Epithelial cell of alveolus of lung (primary cell): ENCODE measurements around the gene ITPR1. TPM values are rescaled to one million over a fixed set of nuclear protein-coding genes. Genes with fewer than 3 reads are reported as not detected.

ENCODE experiments used
- total RNA-seq: library from RNA; depleted of rRNA; stranded (reverse); fragments of >200 nt; gene quantifications from 2 replicates; pipeline ENCODE4 v1.2.1, GENCODE V29; 2015

ITPR1 gene
- 11.0 and 11.2 TPM in 2 replicates for total RNA-seq

GRCh38 chr3:4493014-4493940, at the start of gene ITPR1:
TSS of gene ITPR1 (plus strand) at chr3:4493348. CDS start at chr3:4516492, 23,144 bp downstream.

DNA sequence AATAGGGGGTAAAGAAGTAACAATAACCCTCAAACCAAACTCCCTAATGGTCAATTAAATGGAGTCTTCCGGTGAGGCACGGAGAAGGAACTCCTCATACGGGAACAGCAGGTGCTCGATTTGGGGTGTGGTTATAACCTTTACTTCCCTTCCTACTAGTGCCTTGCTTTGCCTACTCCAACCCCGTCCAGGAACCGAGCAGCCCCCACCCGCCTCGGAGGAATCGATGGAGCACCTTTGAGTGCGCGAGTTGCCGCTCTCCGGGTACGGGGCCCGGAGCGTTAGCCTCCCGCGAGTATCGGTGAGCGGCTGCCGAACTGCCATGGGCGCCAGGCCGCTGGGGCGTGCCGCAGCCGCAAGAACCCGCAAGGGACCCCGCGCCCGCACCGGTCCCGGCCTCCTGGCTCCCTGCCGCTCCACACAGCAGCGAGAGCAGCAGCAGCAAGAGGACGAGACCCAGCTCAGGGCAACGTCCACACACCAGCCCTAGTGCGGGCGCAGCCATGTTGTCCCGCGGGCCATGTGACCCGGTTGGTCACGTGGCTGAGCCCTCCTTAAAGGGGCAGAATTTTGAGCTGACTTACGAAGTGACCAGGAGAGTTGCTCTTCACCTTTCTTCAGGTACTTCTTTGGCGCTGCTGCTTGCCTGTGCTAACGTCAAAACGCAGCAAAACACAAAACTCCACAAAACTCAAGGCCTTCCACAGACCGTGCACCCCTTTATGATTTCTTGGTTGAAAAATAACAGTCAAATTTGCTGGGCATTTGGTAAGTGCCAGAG, 26.2 kb upstream of the ITPR1 start, which contains the start of gene SUMF1:
SUMF1 (minus strand) TSS at position 529 of the 781 bp plus-strand sequence; CDS start at position 505, 24 bp downstream.

Other genes with a start within 250 kb of the ITPR1 start
- gene SETMAR, start 190.0 kb upstream of the ITPR1 start, total RNA-seq: 8.5 and 14.1 TPM in 2 replicates
- gene SUMF1, start 26.1 kb upstream of the ITPR1 start, total RNA-seq: 42.0 and 46.2 TPM in 2 replicates